ENCODE measurements around the gene CCDC12. TPM values are rescaled to one million over a fixed set of nuclear protein-coding genes. Genes with fewer than 3 reads are reported as not detected.

The CCDC12 gene
- total and polyA plus RNA-seq, 4 donors = 34.2 to 129 (median 70.0) TPM

GRCh38 chr3:46935989-46936558 lies 40.5 kb downstream of the CCDC12 start:
- ATAC-seq (ENCODE audit: insufficient read depth, low FRiP score) (no peak), DNase-seq (no peak)
- Histone ChIP-seq H3K9ac (ENCODE audit: insufficient read depth in 1 of 2, low read length in 2 of 2) (no peak overlapping the region), H3K27ac (ENCODE audit: low read depth in 1 of 2, low read length in 1 of 2) (peak overlapping the region; percentile 72 to 87), H3K4me1 (ENCODE audit: control insufficient read depth in 5 of 5, insufficient read depth in 5 of 5, low read length in 5 of 5) (peaks cover 34 to 60% (median 50%) of the 10 kb centered on the region in 5 donors), H3K27me3 (ENCODE audit: control insufficient read depth in 3 of 3, insufficient read depth in 3 of 3, low read length in 2 of 3) (no peaks in the 10 kb centered on the region), H3K9me3 (ENCODE audit: control insufficient read depth in 4 of 4, insufficient read depth in 3 of 4, low read length in 3 of 4) (no peaks in the 10 kb centered on the region), H3K4me3 (no peak overlapping the region), H3K36me3 (ENCODE audit: control insufficient read depth in 4 of 4, insufficient read depth in 4 of 4, low read length in 4 of 4) (peaks cover 0 to 23% (median 12%) of the 10 kb centered on the region in 4 donors)
- TF ChIP-seq CTCF (IDR thresholded peaks at IDR 0.05; ENCODE audit: control extremely low read depth, extremely low read depth) = no peak
- 46 to 60% methylated on average over 7 of the region's 7 CpGs for WGBS, 2 donors

- WGBS, 2 donors = 48 to 59% methylated on average over 7 of the region's 7 CpGs
- H3K4me1 ChIP-seq (ENCODE audit: control insufficient read depth in 5 of 5, insufficient read depth in 5 of 5, low read length in 5 of 5) = peaks cover 34 to 65% (median 58%) of the 10 kb centered on the region in 5 donors
- TF ChIP-seq CTCF (IDR thresholded peaks at IDR 0.05; ENCODE audit: control extremely low read depth, extremely low read depth) = no peak
Observed at GRCh38 chr3:46935168-46935858, 41.2 kb downstream of the CCDC12 start.

GRCh38 chr3:46934498-46935167 lies 41.9 kb downstream of the CCDC12 start:
- Histone ChIP-seq H3K27me3 (ENCODE audit: control insufficient read depth in 3 of 3, insufficient read depth in 3 of 3, low read length in 2 of 3) (no peaks in the 10 kb centered on the region), H3K4me1 (ENCODE audit: control insufficient read depth in 5 of 5, insufficient read depth in 5 of 5, low read length in 5 of 5) (peaks cover 34 to 64% (median 58%) of the 10 kb centered on the region in 5 donors), H3K9me3 (ENCODE audit: control insufficient read depth in 4 of 4, insufficient read depth in 3 of 4, low read length in 3 of 4) (no peaks in the 10 kb centered on the region), H3K9ac (ENCODE audit: insufficient read depth in 1 of 2, low read length in 2 of 2) (no peak overlapping the region), H3K36me3 (ENCODE audit: control insufficient read depth in 4 of 4, insufficient read depth in 4 of 4, low read length in 4 of 4) (peaks cover 0 to 16% (median 9%) of the 10 kb centered on the region in 4 donors), H3K27ac (ENCODE audit: low read depth in 1 of 2, low read length in 1 of 2) (peak overlapping the region; percentile 90 to 97), H3K4me3 (no peak overlapping the region)
- WGBS, 2 donors = 61 to 72% methylated on average over 8 of the region's 8 CpGs
- ATAC-seq (ENCODE audit: insufficient read depth, low FRiP score) (no peak), DNase-seq (peak; percentile 55 to 68 (median 67))
- TF ChIP-seq CTCF (IDR thresholded peaks at IDR 0.05; ENCODE audit: control extremely low read depth, extremely low read depth) = no peak

More at GRCh38 chr3:46935168-46935858, 41.2 kb downstream of the CCDC12 start:
- H3K4me3 ChIP-seq = no peak overlapping the region
- H3K9me3 ChIP-seq (ENCODE audit: control insufficient read depth in 4 of 4, insufficient read depth in 3 of 4, low read length in 3 of 4) = no peaks in the 10 kb centered on the region
- no peak overlapping the region for H3K9ac ChIP-seq (ENCODE audit: insufficient read depth in 1 of 2, low read length in 2 of 2)
- peak; percentile 66 for ATAC-seq (ENCODE audit: insufficient read depth, low FRiP score)
- peak overlapping the region; percentile 90 to 97 for H3K27ac ChIP-seq (ENCODE audit: low read depth in 1 of 2, low read length in 1 of 2)
- H3K36me3 ChIP-seq (ENCODE audit: control insufficient read depth in 4 of 4, insufficient read depth in 4 of 4, low read length in 4 of 4) = peaks cover 0 to 19% (median 12%) of the 10 kb centered on the region in 4 donors
- H3K27me3 ChIP-seq (ENCODE audit: control insufficient read depth in 3 of 3, insufficient read depth in 3 of 3, low read length in 2 of 3) = no peaks in the 10 kb centered on the region
- peak; percentile 75 to 85 (median 76) for DNase-seq
